Measurements from ENCODE around the gene FRMPD2.

FRMPD2 gene, protein sequence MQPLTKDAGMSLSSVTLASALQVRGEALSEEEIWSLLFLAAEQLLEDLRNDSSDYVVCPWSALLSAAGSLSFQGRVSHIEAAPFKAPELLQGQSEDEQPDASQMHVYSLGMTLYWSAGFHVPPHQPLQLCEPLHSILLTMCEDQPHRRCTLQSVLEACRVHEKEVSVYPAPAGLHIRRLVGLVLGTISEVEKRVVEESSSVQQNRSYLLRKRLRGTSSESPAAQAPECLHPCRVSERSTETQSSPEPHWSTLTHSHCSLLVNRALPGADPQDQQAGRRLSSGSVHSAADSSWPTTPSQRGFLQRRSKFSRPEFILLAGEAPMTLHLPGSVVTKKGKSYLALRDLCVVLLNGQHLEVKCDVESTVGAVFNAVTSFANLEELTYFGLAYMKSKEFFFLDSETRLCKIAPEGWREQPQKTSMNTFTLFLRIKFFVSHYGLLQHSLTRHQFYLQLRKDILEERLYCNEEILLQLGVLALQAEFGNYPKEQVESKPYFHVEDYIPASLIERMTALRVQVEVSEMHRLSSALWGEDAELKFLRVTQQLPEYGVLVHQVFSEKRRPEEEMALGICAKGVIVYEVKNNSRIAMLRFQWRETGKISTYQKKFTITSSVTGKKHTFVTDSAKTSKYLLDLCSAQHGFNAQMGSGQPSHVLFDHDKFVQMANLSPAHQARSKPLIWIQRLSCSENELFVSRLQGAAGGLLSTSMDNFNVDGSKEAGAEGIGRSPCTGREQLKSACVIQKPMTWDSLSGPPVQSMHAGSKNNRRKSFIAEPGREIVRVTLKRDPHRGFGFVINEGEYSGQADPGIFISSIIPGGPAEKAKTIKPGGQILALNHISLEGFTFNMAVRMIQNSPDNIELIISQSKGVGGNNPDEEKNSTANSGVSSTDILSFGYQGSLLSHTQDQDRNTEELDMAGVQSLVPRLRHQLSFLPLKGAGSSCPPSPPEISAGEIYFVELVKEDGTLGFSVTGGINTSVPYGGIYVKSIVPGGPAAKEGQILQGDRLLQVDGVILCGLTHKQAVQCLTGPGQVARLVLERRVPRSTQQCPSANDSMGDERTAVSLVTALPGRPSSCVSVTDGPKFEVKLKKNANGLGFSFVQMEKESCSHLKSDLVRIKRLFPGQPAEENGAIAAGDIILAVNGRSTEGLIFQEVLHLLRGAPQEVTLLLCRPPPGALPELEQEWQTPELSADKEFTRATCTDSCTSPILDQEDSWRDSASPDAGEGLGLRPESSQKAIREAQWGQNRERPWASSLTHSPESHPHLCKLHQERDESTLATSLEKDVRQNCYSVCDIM (N-terminal part only)

GRCh38 chr10:48274636-48275035 lies at the start of gene FRMPD2:
Gene FRMPD2, minus strand, starts transcription at chr10:48274696. Its CDS starts 129 bp downstream, at chr10:48274567.
- DNase-seq, result no peak

DNA sequence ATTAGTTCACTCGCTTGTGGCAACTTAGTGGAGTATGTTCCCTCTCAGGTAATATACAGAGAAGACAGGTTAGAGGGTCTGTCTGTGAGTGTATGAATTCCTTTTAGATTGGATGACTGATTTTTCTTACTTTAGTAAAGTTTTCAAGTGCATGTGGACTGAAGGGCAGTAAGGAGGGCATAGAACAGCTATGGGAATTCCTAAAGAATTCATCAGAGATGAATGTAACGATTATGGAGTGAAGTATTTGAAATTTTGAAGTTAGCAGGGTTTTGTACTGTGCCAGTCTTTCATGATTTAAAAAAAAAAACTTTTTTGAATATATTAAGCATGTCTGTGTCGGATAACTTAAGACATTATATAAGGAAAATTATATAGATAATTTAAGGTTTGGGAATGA lies 47.5 kb upstream of the FRMPD2 start:
- no peak for DNase-seq

GRCh38 chr10:48317321-48317990 lies 43.0 kb upstream of the FRMPD2 start:
- DNase-seq, result no peak

DNA sequence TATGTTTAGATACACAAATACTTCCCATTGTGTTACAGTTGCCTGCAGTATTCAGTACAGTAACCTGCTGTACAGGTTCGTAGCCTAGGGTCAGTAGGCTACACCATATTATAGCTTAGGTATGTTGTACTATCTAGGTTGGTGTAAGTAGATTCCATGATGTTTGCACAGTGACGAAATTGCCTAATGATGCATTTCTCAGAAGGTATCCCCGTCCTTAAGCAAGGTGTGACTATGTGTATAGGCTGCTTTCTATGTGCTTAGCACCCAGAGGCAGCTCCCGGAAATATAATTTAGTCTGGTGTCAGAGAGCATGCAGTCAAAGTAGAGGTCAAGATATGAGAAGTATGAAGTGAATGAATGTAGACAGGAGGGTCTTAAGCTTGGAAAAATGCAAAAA lies 41.7 kb upstream of the FRMPD2 start:
- no peak for DNase-seq

DNA sequence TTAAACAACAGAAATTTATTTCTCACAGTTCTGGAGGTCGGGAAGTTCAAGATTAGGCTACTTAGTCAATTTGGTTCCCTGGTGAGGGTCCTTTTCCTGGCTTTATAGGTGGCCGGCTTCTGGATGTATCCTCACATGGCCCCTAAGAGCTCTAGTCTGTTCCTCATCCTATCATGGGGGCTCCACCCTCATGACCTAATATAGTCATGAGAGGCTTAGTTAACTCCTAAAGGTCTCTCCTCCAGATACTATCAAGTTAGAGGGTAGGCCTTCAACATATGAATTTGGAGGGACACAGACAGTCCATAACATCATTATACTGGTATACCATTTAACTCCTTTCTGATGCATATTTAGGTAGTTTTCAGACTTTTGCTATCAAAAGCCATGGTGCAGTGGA lies 39.6 kb upstream of the FRMPD2 start:
- no peak for DNase-seq

DNA sequence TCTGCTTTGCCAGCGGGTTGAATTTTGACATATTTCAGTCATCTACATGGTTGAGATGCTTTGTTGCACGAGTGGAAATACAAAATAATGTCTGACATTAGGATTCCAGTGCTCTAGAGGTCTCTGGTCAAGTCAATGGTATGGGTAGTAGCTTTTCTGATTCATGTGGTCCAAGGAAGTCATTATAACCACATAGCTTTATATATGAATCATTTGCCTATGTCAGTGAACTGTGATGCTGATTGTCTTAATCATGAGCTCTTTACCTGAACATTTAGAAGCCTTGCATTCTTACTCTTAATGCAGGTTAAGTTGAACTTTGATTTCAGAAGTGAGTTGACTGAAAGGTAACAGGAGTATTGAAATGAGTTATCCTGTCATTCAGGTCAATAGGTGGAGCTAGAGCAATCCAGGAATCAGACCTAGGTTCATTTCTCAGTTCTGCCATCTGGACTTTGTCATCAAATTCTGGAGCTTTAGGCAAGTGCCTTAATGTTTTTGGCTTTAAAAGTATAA lies 35.3 kb upstream of the FRMPD2 start:
- DNase-seq, result no peak

DNA sequence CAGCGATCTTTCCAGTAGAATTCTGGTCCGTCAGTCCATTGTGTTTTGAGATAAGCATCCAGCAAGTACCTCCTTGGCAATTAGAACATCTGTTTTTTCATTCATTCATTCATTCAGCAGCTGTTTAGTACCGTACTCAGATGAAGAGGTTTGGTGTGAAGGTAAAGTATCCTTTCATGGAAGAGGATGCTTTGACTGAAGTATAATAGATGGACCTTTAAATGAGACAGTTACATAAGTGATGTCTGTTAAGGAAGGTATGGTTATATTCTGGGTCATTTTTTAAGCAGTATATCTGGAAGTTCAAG lies 33.2 kb upstream of the FRMPD2 start:
- no peak for DNase-seq

DNA sequence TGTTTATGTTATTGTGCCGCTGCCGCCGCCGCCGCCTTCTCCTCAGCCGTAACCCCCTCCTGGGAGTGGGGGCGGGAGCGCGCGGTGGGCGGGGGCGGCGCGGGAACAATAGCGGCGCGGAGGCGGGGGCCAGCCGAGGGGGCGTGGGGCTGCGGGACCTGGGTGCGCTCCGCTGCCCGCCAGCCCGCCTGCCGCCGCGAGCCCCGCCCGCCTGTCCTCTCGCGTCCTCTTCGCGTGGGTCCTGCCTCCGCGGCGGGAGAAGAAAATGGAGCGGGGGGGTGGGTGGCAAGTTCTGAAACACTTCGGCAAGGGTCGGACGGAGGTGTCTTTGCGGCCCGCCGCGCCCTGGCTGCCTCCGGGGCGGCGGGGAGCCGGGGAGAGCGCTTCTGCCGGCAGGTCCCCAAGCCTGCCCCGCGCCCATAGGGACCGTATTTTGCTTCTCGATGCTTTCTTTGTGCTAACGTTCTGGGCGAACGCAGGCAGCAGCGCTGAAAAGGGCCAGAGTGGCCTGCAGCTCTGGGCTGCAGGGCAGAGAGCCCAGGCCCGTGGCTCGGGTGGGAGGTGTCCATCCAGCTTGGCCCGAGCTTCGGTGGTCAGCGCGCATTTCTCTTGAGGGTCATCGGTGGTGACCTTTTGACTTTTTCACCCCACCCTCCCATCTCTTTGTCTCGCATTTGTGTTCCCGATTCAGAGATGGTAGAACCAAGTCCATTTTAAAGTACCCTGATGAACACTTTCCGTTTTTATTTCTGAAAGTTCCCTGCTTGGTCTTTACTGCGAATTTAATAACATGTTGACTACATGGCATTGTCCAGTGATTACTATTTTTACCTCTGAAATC lies 32.6 kb upstream of the FRMPD2 start:
- peak in 1 of 2 experiments; percentile 12 for DNase-seq

- DNase-seq, result peak; percentile 65 to 67
Measured at GRCh38 chr10:48306265-48306869, 31.9 kb upstream of the FRMPD2 start, which contains the start of gene MAPK8. Gene MAPK8, plus strand, starts transcription at chr10:48306677. Its CDS starts 94,984 bp downstream, at chr10:48401661.

DNA sequence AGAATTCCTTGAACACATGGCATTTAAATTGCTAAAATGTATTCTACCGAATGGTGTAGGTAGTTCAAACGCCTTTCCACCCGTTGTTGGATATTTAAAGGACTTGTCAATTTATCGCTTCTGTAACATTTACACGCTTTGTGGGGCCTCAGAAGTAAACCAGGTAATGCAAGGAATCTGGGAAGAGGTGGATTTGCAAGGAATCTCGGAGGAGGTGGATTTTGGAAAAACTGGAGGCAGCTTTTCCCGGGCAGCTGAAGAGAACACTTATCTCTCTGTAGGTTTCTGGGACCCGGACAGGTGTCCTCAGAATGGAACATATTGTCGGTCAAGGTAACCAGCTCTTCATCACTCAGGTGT lies 31.4 kb upstream of the FRMPD2 start:
- no peak for DNase-seq

GRCh38 chr10:48302515-48303476 lies 28.3 kb upstream of the FRMPD2 start:
- DNase-seq, result no peak

DNA sequence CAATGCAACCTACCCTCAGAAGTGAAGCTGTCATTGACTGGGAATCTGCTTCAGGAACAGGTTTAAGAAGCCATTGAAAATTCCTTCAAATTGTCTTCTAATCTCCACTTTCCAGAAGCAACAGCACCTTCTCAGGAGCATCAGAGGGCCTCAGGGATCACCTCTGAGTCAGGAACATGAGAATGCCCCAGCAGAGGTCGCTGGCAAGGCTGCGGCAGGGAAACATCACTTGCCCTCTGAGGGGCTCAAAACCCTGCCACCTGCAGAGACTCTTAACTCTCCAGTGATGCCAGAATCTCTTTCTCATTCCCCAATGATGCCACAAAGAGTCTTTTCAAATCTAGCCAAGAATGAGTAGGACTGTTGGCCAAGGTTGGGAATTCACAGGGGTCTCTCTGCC lies 26.1 kb upstream of the FRMPD2 start:
- DNase-seq, result no peak

GRCh38 chr10:48299692-48300091 lies 25.2 kb upstream of the FRMPD2 start:
- no peak for DNase-seq

DNA sequence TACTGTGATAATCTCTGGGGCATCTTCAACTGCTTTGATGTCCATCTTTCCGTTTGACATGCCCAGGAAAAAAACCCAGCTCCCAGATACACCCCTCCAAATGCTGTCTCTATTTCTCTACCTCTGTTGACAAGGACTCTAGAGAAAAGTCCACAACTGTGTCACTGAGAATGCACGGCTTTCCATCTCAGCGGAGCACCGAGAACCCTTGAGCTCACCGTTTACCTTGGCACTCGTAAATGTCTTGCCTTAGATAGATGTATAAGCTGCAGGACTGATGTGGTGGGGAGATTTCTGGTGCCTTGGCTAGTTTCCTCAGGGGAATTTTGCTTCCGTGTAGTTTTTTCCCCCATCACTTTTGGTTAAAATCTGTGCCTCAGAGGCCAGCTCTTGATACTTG lies 24.6 kb upstream of the FRMPD2 start:
- DNase-seq, result no peak

DNA sequence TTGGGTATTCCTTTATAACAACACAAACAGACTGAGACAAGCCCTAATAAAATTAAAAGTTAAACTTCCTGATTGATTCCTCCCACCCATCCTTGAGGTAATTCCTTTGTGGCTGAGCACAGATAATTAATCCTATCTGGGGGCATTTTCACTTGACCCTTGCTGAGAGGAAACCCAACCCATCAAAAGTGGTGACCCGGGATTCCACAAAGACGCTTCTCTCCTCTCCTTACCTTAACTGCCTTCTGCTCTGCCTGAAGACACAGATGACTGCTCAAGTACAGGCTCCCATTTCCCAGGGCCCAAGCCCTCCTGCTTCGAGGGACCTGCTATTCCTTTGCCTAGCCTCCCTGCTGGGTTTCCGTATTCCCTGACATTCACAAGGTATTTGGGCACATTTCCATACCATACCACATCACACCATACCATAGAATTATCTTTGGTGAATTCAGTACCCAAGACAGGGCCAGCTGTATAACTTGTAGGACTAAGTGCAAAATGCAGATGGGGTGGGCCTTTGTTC lies 22.1 kb upstream of the FRMPD2 start:
- no peak for DNase-seq

DNA sequence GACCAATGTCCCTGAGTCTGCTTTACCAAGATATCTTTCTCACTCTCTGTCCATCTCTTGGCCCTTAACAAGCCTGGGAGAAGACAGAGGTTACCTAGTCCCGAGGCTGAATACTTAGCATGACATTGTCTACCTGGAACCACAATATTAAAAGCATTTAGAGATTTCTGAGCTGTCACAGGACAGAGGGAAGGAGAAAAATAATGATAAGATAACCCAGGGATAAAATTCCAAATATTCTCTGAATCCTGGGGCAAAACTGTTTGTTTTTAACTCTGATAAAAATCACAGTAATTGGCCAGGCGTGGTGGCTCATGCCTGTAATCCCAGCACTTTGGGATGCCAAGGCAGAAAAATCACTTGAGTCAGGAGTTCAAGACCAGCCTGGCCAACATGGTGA lies 19.9 kb upstream of the FRMPD2 start:
- DNase-seq, result no peak

GRCh38 chr10:48292616-48293015 lies 18.1 kb upstream of the FRMPD2 start:
- no peak for DNase-seq

DNA sequence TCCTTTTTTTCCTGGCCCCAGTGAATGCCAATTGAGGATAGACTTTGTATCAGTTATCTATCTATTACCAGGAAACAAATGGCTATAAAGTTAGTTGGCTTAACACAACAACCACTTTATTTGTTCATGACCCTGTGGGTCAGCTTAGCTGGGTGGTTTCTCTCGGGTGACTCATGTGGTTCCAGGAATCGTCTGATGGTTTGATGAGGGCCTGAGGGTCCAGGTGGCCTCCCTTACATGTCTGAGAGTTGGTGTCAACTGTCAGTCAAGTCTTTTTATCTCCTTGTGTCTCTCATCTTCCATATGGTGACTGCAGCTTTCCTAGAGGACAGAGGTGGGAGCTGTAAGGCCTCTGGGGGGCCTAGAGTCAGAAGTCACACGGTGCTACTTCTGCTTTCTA lies 16.7 kb upstream of the FRMPD2 start:
- DNase-seq, result no peak

GRCh38 chr10:48290286-48290685 lies 15.8 kb upstream of the FRMPD2 start:
- no peak for DNase-seq

All from NCI-H1930 (cell line).